HG02973 (cell line): Measurements from ENCODE around the gene SMAD6.
"Not testable (repeated sequence)": the region's sequence is repeated elsewhere in the genome, so short reads cannot be mapped to it uniquely, and the experiment has no call there.

Experiments
- ATAC-seq: cut with Tn5 transposase; IDR thresholded peaks from one replicate; pipeline ENCODE4 v1.9.1; 2021; ENCODE audit warnings: moderate library complexity; ENCODE audit not compliant: unreplicated experiment

SMAD6 gene

DNA sequence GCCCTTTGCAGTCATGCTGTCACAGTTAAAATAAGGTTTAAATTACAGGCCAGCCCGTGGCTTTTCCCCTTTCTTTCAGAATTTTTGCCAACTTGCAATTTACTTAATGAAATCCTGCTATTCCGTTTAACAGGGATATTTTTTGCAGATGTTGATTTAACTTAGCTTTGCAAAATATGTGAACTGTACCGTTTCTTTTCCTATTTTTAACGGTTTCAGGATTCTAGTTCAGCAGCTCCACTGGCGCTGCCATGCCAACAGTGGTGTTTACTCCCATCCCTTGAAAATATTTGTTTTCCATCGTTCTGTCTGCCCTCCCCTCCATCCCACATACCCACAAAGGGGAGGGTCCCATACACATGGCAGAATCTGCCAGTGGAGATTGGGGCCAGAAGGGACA is 54.3 kb downstream of the SMAD6 start:
- no peak for ATAC-seq

- ATAC-seq, result no peak
Measured at GRCh38 chr15:66757030-66757429, 55.0 kb downstream of the SMAD6 start.

DNA sequence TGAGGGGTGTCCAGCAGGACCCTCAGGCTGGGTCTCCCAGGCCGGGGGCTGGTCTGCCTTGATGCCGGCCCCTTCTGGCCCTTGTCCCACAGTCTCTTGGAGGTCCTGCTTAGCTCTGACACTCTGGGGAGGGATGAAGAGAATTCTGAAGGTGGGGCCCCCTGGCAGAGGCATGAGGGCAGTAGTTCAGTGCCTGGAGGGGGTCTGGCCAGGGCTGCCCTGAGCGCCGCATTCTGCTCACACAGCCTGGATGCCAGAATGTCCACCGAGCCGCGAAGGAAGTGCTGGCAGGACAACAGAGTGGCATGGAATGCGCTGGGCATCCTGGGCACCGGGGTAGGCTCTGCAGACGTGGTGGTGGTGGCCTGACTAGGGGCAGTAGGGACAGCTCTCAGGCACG is 55.5 kb downstream of the SMAD6 start:
- ATAC-seq, result no peak

DNA sequence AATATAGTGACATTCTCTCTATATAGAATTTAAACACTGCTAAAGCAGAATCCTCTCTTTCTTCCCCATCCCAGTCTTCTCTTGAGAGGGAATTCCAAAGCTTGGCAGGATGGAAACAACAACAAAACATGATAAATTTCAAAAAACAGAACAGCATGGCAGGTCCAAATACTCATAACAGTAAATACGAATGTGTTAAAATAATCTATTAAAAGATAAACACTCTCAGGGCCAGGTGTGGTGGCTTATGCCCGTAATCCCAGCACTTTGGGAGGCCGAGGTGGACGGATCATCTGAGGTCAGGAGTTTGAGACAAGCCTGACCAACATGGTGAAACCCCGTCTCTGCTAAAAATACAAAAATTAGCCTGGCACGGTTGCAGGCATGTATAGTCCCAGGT is 56.2 kb downstream of the SMAD6 start:
- ATAC-seq, result not testable (repeated sequence)

GRCh38 chr15:66758844-66759243 is 56.8 kb downstream of the SMAD6 start:
- ATAC-seq, result no peak

- no peak for ATAC-seq
Measured at GRCh38 chr15:66760097-66760967, 58.3 kb downstream of the SMAD6 start.

- ATAC-seq, result no peak
Measured at GRCh38 chr15:66760968-66761725, 59.1 kb downstream of the SMAD6 start.

GRCh38 chr15:66761726-66762595 is 59.9 kb downstream of the SMAD6 start:
- ATAC-seq, result no peak

DNA sequence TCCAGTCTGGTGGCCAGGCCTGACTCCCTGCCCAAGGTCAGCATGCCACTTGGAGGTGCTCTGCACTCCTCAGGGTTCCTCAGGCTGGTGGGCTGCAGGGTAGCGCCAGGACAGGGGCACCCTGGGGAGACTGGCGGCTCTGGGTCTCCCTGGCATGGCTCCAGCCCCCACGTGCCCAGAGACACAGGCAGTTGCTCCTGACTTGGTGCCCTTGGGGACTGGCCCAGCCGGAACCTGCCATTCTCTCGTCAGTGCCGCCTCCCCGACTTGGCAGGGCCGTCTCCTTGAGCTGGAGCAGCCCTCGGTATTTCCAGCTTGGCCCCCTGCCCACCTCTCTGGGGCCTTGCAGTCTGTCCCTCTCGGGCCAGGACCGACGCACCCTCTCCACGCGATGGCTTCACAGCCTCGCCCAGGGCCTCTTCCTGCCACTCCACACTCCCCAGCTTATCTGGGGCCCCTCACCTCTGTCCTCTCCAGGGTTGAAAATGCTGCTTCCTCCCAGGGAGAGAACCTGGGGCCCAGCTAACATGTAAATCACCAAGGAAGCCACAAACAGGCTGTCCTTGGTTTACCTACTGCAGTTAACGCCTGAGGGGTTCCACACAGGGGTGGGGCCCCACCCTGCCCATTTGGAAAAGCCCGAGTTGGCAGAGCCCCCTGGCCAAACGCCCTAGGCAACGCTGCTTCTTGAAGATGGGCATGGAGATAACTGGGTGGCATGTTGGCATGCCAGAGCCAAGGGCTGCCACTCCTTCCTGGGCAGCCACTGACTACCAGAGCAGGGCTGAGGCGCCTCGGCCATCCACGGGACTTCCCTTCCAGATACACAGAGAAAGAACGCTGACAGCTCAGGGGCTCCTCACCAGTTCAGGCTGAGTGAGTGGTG is 61.4 kb downstream of the SMAD6 start:
- ATAC-seq, result no peak

DNA sequence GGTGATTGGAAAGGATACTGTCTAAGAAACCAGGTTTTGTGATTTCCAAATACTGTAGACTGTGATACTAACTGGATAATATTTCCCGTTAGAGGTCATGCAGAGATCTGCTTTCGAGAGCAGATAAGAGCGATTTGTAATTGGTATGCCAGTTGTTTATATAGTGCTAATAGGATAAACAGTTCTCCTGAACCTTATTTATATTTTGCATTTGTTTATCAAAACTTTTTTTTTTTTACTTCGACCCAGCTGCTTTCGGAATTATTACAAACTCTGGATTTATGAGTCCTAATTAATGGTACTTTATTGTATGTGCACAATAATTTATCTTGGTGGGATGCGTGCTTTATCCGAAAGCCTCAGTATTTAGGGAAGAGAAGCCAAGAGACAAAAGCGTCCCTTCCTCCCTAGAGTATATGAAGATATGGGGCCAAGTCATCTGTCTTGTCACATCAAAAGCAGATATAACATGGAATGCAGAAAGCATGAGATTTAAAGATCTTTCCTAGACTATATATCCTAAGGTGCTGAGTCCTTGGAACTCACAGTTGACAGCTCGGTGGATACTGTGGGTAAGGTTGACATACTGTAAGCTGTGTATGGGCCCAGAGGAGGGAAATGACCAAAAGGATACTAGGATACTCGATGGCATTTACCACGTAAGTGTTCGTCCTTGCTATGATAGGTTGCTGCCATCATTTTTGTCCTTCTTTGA is 62.2 kb downstream of the SMAD6 start:
- ATAC-seq, result no peak

GRCh38 chr15:66765478-66766281 is 63.6 kb downstream of the SMAD6 start:
- ATAC-seq, result peak; percentile 58

DNA sequence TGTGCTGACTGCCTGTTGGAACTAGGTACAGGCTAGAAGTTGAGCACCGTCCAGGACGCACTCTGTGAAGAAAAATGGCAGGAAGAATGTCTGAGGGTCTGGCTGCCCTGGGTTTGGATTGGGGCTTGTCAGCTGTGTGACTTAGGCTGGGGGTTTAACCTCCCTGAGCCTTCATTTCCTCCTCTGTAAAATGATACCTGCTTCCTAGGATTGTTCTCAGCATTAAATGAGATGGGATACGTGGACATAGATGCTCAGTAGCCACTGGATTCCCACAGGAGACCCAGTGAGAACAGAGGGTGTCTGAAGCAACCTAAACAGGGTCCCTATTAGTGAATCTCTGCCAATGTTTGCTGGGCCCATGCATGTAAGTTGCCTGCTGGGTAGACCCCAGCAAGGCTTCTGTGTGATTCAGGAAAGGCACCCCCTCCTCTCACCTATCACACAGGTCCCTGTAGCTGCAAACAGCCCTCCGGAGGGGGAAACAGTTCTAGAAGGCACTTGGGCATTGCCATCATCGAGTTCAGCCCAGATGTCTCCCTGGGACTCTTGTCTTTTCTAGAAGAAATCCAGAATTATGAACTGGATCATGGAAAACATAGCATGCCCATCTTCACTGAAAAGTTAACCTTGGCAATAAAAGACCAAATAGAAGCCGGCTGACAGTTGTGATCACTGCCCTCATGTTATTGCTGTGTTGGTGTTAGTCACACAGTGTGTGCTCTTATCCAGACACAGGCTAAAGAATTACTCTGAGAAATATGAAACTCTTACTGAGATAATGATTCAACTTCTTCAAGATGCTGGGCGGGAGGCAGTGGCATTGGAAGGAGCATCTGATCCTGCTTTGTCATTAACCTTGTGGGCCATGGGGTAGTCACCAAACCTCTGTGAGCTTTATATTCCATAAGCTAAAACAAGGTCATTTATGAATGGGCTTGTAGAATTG is 64.5 kb downstream of the SMAD6 start:
- ATAC-seq, result no peak

DNA sequence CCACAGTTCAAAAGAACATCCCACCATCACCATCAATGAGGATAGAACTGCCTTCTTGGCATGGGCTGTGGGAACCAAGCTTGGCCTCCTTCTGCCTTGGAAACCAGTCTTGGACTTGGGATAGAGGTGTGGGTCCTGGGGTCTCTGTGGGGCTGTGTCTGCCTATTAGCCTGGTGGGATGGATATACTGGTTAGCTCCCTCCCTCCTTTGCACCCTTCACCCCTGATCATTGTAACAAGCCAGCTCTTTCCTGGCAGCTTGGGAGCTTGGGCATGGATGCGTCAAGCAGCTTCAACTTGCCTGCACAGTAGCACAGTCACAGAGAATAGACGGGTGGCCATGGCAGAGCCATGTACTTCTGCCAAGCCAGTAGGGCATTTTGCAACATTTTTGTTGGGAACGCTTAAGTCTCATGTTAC is 65.2 kb downstream of the SMAD6 start:
- ATAC-seq, result no peak

GRCh38 chr15:66768987-66769386 is 67.0 kb downstream of the SMAD6 start:
- ATAC-seq, result no peak

- no peak for ATAC-seq
Measured at GRCh38 chr15:66770518-66771350, 68.7 kb downstream of the SMAD6 start.

GRCh38 chr15:66771351-66771650 is 69.3 kb downstream of the SMAD6 start:
- no peak for ATAC-seq

DNA sequence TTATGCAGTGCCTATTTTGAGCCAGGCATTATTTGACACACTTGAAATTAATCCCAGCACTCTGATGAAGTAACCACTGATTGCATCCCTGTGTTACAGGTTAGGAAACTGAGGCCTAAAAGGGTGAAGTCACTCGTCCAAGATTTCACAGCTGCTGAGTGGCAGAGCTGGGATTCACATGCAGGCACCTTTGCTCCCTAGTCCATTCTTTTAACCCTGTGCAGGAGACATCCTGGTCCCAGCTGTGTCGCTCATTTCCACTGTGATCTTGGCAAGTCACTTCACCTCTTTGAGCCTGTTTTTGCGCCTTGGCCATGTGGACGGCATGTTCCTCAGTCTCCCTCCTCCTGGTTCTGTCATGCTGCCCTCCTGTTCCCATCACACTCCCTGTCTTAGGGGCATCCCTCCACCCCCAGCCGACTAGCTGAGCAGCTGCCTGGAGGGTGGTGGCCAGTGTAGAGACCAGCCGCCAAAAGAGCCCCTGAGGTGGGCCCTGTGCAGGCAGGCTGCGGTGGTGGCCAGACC is 70.6 kb downstream of the SMAD6 start:
- ATAC-seq, result no peak
